Cardiac muscle cell (in vitro differentiated cells and primary cell): Measurements from ENCODE around the gene SERINC4. TPM values are rescaled to one million over a fixed set of nuclear protein-coding genes. Genes with fewer than 3 reads are reported as not detected.
A peak's percentile ranks its signal among the peaks of the same experiment; 100 is the strongest.

Experiments
- DNase-seq, 2 donors: peaks; one replicate each; pipeline versions ENCODE4 v3.0.0 to v3.0.0-alpha.2; 2010 to 2017; ENCODE audit warnings: low read depth in 1 of 2, low spot score in 1 of 2
- H3K27ac ChIP-seq: fragments of 200-600 bp; sonication (generic); 2 replicates; pipeline ENCODE4 v1.5.1; 2016
- H3K27me3 ChIP-seq: fragments of 200-600 bp; sonication (generic); 2 replicates; pipeline ENCODE4 v1.6.0; 2016; ENCODE audit warnings: control low read depth
- H3K36me3 ChIP-seq: fragments of 200-600 bp; sonication (generic); 2 replicates; pipeline ENCODE4 v1.5.1; 2016; ENCODE audit warnings: control low read depth
- H3K4me1 ChIP-seq: fragments of 200-600 bp; sonication (generic); 2 replicates; pipeline ENCODE4 v1.8.1; 2017; ENCODE audit warnings: low read depth, mild to moderate bottlenecking, mixed run types
- H3K4me3 ChIP-seq: fragments of 200-600 bp; sonication (generic); 2 replicates; pipeline ENCODE4 v1.5.1; 2016; ENCODE audit warnings: mild to moderate bottlenecking
- H3K9me3 ChIP-seq: fragments of 200-600 bp; sonication (generic); 2 replicates; pipeline ENCODE4 v1.5.1; 2017; ENCODE audit warnings: low read depth, mild to moderate bottlenecking, control low read depth
- polyA plus RNA-seq: library from polyadenylated mRNA; unstranded; fragments of >200 nt; fragmentation: Nextera tagmentation; extraction: Ambion mirVana; gene quantifications from 2 replicates; pipeline ENCODE4 v1.2.1, GENCODE V29; 2016
- total RNA-seq: library from RNA; depleted of rRNA; stranded (reverse); fragments of >200 nt; gene quantifications from 2 replicates; pipeline ENCODE4 v1.2.3, GENCODE V29; 2016
- TF ChIP-seq, protein P1 (sequence below): IDR thresholded peaks from 2 replicates; pipeline ENCODE4 v1.5.1; 2012; ENCODE audit warnings: low read depth, mild to moderate bottlenecking, low read length

The SERINC4 gene
- total and polyA plus RNA-seq, 2 experiments from 2014 or later = 0.44 to 0.71 TPM

DNA sequence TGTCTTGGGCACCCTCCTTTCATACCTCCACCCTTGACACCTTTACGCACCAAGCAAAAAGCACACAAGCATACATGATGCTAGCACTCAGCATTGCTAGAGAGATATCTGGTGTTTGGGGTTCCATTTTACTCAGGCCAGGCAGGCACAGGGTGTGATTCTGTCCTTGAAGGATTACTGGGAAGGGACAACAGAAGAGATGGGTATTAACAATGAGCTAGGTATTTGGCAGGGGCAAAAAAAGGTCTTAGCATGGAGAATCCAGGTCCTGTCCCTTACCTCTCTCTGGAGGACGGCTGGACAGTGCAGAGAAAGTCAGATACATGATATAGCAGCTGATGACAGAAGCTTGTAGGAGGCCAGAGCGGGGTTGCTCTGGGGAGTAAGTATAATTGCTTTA, 3.5 kb downstream of the SERINC4 start:
- Histone ChIP-seq H3K4me3 (no peak overlapping the region), H3K27ac (peak overlapping the region; percentile 69), H3K4me1 (peaks cover 27% of the 10 kb centered on the region), H3K27me3 (no peaks in the 10 kb centered on the region), H3K9me3 (no peaks in the 10 kb centered on the region), H3K36me3 (peaks cover 11% of the 10 kb centered on the region)
- no peak for DNase-seq
- TF ChIP-seq, protein P1, sequence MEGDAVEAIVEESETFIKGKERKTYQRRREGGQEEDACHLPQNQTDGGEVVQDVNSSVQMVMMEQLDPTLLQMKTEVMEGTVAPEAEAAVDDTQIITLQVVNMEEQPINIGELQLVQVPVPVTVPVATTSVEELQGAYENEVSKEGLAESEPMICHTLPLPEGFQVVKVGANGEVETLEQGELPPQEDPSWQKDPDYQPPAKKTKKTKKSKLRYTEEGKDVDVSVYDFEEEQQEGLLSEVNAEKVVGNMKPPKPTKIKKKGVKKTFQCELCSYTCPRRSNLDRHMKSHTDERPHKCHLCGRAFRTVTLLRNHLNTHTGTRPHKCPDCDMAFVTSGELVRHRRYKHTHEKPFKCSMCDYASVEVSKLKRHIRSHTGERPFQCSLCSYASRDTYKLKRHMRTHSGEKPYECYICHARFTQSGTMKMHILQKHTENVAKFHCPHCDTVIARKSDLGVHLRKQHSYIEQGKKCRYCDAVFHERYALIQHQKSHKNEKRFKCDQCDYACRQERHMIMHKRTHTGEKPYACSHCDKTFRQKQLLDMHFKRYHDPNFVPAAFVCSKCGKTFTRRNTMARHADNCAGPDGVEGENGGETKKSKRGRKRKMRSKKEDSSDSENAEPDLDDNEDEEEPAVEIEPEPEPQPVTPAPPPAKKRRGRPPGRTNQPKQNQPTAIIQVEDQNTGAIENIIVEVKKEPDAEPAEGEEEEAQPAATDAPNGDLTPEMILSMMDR = no peak

DNA sequence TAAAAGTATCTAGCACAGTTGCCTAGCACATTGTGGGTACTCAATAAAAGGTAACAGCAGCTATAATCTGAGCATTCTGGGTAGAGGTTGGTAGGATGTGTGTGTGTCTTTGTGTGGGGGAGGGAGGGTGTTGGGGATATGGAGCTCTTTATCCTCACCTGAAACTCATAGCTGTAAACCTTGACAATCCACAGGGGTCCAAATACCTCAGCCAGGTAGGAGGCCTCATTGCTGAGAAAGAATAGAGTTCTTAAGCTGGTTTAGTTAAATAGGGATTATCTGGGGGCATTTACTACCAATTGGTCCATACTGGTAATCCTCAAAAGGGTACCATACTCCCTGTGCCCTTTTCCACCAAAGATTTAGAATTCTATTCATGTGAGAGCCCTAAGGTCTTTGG, 4.0 kb downstream of the SERINC4 start:
- Histone ChIP-seq H3K27me3 (no peaks in the 10 kb centered on the region), H3K4me3 (no peak overlapping the region), H3K9me3 (no peaks in the 10 kb centered on the region), H3K36me3 (peaks cover 11% of the 10 kb centered on the region), H3K4me1 (peaks cover 22% of the 10 kb centered on the region), H3K27ac (peak overlapping the region; percentile 69)
- no peak for DNase-seq
- TF ChIP-seq, protein P1 = no peak

DNA sequence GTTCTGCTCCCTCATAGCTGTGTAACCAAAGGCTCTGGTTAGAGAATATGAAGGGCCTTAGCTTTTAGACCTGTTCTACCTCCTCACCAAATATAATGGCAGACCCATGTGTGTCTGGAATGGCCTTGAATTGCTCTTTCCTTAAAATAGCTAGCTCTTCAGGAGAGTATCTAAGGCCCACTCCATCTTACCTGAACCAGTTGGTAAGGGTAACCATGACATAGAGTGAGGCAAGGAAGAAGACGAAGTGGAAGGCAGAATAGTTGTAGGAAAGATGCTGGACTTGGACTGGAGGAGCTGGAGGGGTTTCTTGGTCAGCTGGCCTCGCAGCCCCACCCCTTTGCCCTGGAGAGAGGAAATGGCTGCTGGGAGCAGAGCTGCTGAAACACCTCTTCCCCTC, 4.8 kb downstream of the SERINC4 start:
- H3K4me1 ChIP-seq = peaks cover 22% of the 10 kb centered on the region
- H3K27me3 ChIP-seq = no peaks in the 10 kb centered on the region
- H3K9me3 ChIP-seq = no peaks in the 10 kb centered on the region
- H3K27ac ChIP-seq = peak overlapping the region; percentile 58
- no peak overlapping the region for H3K4me3 ChIP-seq
- peaks cover 11% of the 10 kb centered on the region for H3K36me3 ChIP-seq
- no peak for DNase-seq
- TF ChIP-seq, protein P1 = no peak

DNA sequence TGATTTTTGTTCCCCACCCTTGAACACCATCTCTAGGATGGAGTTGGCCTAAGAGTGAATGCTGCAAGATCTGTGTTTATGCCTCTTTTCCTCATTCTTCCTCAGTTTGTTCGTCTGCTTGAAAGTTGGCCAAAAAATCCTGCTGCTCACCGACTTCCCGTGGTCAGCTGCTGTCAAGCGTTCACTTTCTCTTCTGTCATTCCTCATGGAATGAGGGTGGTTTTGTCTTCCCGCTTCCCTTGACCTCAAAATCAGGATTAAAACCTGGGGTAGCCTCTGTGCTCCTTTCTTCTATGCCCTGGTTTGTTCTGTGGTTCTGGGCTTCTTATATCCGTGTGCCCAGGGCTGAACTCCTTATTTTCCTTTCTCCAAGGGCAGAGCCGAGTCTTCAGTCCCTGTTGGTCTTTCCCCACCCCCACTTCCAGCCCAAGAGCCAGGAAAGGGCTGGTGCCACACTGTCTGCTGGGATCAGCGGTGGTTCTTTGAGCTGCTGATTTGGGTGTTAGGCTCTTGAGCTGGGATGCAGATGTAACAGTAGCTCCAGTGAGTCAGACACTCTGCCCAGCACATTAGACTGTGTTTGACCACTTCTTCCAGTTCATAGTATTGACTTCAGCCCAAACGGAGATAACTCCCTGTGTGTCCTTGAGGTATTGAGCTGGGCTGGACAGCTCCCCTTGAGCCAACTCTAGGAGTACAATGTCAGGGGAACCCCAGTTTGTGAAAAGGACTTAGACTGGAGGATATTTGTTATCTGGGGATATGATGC, 5.6 kb downstream of the SERINC4 start:
- Histone ChIP-seq H3K27me3 (no peaks in the 10 kb centered on the region), H3K4me3 (no peak overlapping the region), H3K36me3 (peaks cover 11% of the 10 kb centered on the region), H3K9me3 (no peaks in the 10 kb centered on the region), H3K4me1 (peaks cover 22% of the 10 kb centered on the region), H3K27ac (peak overlapping the region; percentile 58)
- DNase-seq = peak; percentile 46 to 67
- TF ChIP-seq, protein P1 = no peak

DNA sequence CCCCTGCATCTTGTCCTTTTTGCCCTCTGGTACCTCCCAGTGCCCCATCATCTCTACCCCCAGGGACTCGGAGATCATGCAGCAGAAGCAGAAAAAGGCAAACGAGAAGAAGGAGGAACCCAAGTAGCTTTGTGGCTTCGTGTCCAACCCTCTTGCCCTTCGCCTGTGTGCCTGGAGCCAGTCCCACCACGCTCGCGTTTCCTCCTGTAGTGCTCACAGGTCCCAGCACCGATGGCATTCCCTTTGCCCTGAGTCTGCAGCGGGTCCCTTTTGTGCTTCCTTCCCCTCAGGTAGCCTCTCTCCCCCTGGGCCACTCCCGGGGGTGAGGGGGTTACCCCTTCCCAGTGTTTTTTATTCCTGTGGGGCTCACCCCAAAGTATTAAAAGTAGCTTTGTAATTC, 6.4 kb downstream of the SERINC4 start:
- no peak for DNase-seq
- H3K9me3 ChIP-seq = no peaks in the 10 kb centered on the region
- H3K4me1 ChIP-seq = peaks cover 22% of the 10 kb centered on the region
- H3K36me3 ChIP-seq = peaks cover 11% of the 10 kb centered on the region
- peak overlapping the region; percentile 58 for H3K27ac ChIP-seq
- no peaks in the 10 kb centered on the region for H3K27me3 ChIP-seq
- H3K4me3 ChIP-seq = peak overlapping the region; percentile 93
- TF ChIP-seq, protein P1 = no peak
